ENCODE results near the gene PLEKHA5. TPM values are rescaled to one million over a fixed set of nuclear protein-coding genes. Genes with fewer than 3 reads are reported as not detected.
"Not testable (repeated sequence)": the region's sequence is repeated elsewhere in the genome, so short reads cannot be mapped to it uniquely, and the experiment has no call there.

Gene PLEKHA5
- total RNA-seq, 1 donor from 2014 or later: 232 TPM

DNA sequence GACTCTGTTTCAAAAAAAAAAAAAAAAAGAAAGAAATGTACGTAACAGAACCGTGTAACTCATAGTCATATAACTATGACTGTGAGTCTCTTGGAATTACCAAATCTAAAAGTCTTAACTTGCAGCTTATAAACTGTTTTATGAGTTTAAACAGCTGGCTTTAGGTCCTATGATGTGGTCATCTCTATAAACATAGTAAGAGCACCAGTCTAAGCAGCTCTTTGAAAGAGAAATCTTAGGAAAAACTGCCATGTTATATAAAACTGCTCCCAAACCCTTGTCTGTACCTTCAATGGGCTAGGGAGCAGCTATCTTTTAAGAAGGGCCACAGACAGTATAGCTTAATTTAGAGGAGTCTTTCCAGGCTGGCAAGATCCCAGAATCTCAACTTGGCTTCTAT is 194.3 kb downstream of the PLEKHA5 start:
- peaks cover 23% of the 10 kb centered on the region for H3K9me3 Mint-ChIP-seq (ENCODE audit: low read depth)
- no peak overlapping the region for H3K27ac Mint-ChIP-seq
- TF ChIP-seq, protein P1, sequence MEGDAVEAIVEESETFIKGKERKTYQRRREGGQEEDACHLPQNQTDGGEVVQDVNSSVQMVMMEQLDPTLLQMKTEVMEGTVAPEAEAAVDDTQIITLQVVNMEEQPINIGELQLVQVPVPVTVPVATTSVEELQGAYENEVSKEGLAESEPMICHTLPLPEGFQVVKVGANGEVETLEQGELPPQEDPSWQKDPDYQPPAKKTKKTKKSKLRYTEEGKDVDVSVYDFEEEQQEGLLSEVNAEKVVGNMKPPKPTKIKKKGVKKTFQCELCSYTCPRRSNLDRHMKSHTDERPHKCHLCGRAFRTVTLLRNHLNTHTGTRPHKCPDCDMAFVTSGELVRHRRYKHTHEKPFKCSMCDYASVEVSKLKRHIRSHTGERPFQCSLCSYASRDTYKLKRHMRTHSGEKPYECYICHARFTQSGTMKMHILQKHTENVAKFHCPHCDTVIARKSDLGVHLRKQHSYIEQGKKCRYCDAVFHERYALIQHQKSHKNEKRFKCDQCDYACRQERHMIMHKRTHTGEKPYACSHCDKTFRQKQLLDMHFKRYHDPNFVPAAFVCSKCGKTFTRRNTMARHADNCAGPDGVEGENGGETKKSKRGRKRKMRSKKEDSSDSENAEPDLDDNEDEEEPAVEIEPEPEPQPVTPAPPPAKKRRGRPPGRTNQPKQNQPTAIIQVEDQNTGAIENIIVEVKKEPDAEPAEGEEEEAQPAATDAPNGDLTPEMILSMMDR (IDR thresholded peaks at IDR 0.05; ENCODE audit: unreplicated experiment): no peak
- no peak for DNase-seq (ENCODE audit: low spot score, unreplicated experiment)
- peaks cover 11% of the 10 kb centered on the region for H3K4me1 Mint-ChIP-seq (ENCODE audit: low read depth)
- H3K27me3 Mint-ChIP-seq: no peaks in the 10 kb centered on the region
- no peak overlapping the region for H3K4me3 Mint-ChIP-seq (ENCODE audit: low read depth)
- peaks cover 69% of the 10 kb centered on the region for H3K36me3 Mint-ChIP-seq (ENCODE audit: insufficient read depth)

DNA sequence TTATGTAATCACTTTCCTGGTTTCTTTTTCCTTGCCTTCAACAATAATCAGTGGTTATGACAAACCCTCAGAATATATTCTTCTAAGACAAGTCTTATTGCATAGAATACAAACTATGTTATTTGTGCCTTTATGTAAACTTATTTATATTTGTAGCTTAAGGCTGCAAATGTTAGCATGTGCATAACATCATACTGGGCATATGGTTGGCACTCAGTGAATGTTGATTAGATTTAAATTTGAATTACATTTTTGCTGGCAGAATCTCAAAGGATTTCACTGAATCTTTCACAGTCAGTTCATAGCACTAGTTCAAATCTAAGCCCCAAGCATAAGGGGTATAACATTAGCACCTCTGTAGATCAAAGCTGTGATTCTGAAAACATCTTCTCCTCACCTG is 196.6 kb downstream of the PLEKHA5 start:
- Mint-ChIP-seq H3K4me1 (ENCODE audit: low read depth) (peaks cover 9% of the 10 kb centered on the region), H3K27me3 (no peaks in the 10 kb centered on the region), H3K4me3 (ENCODE audit: low read depth) (no peak overlapping the region), H3K36me3 (ENCODE audit: insufficient read depth) (peaks cover 62% of the 10 kb centered on the region), H3K9me3 (ENCODE audit: low read depth) (peaks cover 23% of the 10 kb centered on the region), H3K27ac (no peak overlapping the region)
- TF ChIP-seq, protein P1 (IDR thresholded peaks at IDR 0.05; ENCODE audit: unreplicated experiment): no peak
- DNase-seq (ENCODE audit: low spot score, unreplicated experiment): no peak

DNA sequence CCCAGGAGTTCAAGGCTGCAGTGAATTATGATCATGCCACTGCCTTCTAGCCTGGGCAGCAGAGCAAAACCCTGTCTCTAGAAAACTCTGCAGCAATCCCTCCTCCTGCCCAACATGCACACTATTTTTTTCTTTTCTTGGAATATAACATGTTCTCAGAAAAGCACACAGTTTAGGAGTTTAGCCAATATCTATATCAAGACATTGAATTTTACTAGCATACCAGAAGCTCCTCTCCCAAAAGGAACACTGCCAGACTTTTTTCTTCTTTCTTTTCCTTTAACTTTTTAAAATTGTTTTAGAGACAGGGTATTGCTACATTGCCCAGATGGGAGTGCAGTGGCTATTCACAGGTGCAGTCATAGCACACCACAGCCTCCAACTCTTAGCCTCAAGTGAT is 202.7 kb downstream of the PLEKHA5 start:
- Mint-ChIP-seq H3K27ac (no peak overlapping the region), H3K36me3 (ENCODE audit: insufficient read depth) (peaks cover 57% of the 10 kb centered on the region), H3K9me3 (ENCODE audit: low read depth) (peaks cover 7% of the 10 kb centered on the region), H3K4me3 (ENCODE audit: low read depth) (no peak overlapping the region), H3K27me3 (no peaks in the 10 kb centered on the region), H3K4me1 (ENCODE audit: low read depth) (peaks cover 4% of the 10 kb centered on the region)
- TF ChIP-seq, protein P1 (IDR thresholded peaks at IDR 0.05; ENCODE audit: unreplicated experiment): no peak
- no peak for DNase-seq (ENCODE audit: low spot score, unreplicated experiment)

DNA sequence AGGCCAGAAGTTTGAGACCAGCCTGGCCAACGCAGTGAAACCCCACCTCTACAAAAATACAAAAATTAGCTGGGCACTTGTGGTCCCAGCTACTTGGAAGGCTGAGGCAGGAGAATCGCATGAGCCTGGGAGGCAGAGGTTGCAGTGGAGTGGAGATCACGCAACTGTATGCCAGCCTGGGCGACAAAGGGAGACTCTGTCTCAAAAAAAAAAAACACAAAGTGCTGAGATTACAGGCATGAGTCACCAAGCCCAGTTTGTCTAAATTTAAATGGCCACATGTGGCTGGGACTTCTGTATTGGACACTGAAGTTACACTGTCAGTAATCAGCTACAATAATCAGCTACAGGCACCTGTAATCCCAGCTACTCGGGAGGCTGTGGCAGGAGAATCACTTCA is 208.9 kb downstream of the PLEKHA5 start:
- H3K9me3 Mint-ChIP-seq (ENCODE audit: low read depth): peaks cover 5% of the 10 kb centered on the region
- H3K36me3 Mint-ChIP-seq (ENCODE audit: insufficient read depth): peaks cover 63% of the 10 kb centered on the region
- no peak overlapping the region for H3K4me3 Mint-ChIP-seq (ENCODE audit: low read depth)
- TF ChIP-seq, protein P1 (IDR thresholded peaks at IDR 0.05; ENCODE audit: unreplicated experiment): no peak
- H3K27me3 Mint-ChIP-seq: no peaks in the 10 kb centered on the region
- H3K4me1 Mint-ChIP-seq (ENCODE audit: low read depth): peaks cover 6% of the 10 kb centered on the region
- H3K27ac Mint-ChIP-seq: no peak overlapping the region
- no peak for DNase-seq (ENCODE audit: low spot score, unreplicated experiment)

DNA sequence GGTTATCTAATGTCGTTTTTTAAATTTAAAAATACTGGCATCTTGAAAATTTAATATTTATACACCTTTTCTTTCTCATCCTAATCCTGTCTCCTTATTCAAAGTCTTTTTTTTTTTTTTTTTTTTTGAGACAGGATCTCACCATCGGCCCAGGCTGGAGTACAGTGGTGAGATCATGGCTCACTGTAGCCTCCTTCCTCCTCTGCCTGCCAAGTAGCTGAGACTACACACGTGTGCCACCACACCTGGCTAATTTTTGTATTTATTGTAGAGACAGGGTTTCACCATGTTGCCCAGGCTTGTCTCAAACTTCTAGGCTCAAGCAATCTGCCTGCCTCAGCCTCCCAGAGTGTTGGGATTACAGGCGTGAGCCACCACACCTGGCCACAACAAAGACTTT is 221.3 kb downstream of the PLEKHA5 start:
- not testable (repeated sequence) for H3K27me3 Mint-ChIP-seq; H3K4me3 Mint-ChIP-seq (ENCODE audit: low read depth); H3K4me1 Mint-ChIP-seq (ENCODE audit: low read depth); DNase-seq (ENCODE audit: low spot score, unreplicated experiment); H3K27ac Mint-ChIP-seq; H3K9me3 Mint-ChIP-seq (ENCODE audit: low read depth)
- peaks cover 68% of the 10 kb centered on the region for H3K36me3 Mint-ChIP-seq (ENCODE audit: insufficient read depth)

DNA sequence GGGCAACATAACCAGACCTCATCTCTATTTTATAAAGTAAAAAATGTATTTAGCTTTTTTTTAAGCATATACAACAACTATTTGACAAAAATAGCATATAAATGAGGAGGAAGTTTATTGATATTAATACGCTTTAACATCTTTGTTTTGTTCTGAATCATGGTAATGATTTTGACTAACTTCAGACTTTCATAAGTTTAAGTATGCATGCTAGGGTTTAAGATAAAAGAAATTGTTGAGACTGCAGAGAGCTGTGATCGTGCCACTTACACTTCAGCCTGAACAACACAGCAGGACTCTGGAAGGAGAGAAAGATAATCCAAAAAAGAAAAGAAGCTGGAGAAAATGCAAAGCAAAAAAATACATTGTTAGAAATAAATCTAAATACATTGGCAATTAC is 221.8 kb downstream of the PLEKHA5 start:
- Mint-ChIP-seq H3K36me3 (ENCODE audit: insufficient read depth) (peaks cover 67% of the 10 kb centered on the region), H3K27me3 (no peaks in the 10 kb centered on the region), H3K27ac (no peak overlapping the region), H3K4me1 (ENCODE audit: low read depth) (no peaks in the 10 kb centered on the region), H3K9me3 (ENCODE audit: low read depth) (peaks cover 8% of the 10 kb centered on the region), H3K4me3 (ENCODE audit: low read depth) (no peak overlapping the region)
- no peak for DNase-seq (ENCODE audit: low spot score, unreplicated experiment)
- TF ChIP-seq, protein P1 (IDR thresholded peaks at IDR 0.05; ENCODE audit: unreplicated experiment): no peak
